Activated CD4-positive, alpha-beta memory T cell treated with anti-CD3 and anti-CD28 coated beads for 36 hours (primary cell): ENCODE measurements around the gene GOLGA5. TPM values are rescaled to one million over a fixed set of nuclear protein-coding genes. Genes with fewer than 3 reads are reported as not detected.
"Not testable (repeated sequence)": the region's sequence is repeated elsewhere in the genome, so short reads cannot be mapped to it uniquely, and the experiment has no call there.

Experiments
- CTCF ChIA-PET: fragments of 350-600 bp; sonication (Branson Sonifier 250); formaldehyde crosslinking; loops from one replicate; lab custom pipeline; 2021; ENCODE audit warnings: antibody characterized with exemption, inconsistent platforms; lab: Charles Lee
- POLR2A ChIA-PET: fragments of 350-600 bp; sonication (Branson Sonifier 250); formaldehyde crosslinking; loops from one replicate; lab custom pipeline; 2021; ENCODE audit warnings: antibody characterized with exemption; lab: Charles Lee
- DNase-seq: peaks from one replicate; pipeline ENCODE4 v3.0.0-alpha.2; 2020
- H3K27ac Mint-ChIP-seq: one replicate; pipeline ENCODE4 v1.8.0; 2021; ENCODE audit warnings: mixed read lengths
- H3K27me3 Mint-ChIP-seq: one replicate; pipeline ENCODE4 v1.8.0; 2021; ENCODE audit warnings: mixed read lengths
- H3K36me3 Mint-ChIP-seq: one replicate; pipeline ENCODE4 v1.8.0; 2021; ENCODE audit warnings: mixed read lengths
- H3K4me1 Mint-ChIP-seq: one replicate; pipeline ENCODE4 v1.8.0; 2021; ENCODE audit warnings: low read depth, mixed read lengths
- H3K4me3 Mint-ChIP-seq: one replicate; pipeline ENCODE4 v1.8.0; 2021; ENCODE audit warnings: mild to moderate bottlenecking, mixed read lengths
- H3K9me3 Mint-ChIP-seq: one replicate; pipeline ENCODE4 v1.8.0; 2021; ENCODE audit warnings: mixed read lengths
- intact Hi-C: fragments of 100-400 bp; cut with micrococcal nuclease; formaldehyde crosslinking; loops from one replicate; pipeline ENCODE4 v1.15.1; 2023
- total RNA-seq, 2 experiments: library from RNA; stranded (reverse); gene quantifications; one replicate each; pipeline ENCODE4 v1.2.3, GENCODE V29; 2021

The GOLGA5 gene
- total RNA-seq, 2 experiments from 2014 or later = 20.7 to 22.5 TPM

- H3K9me3 Mint-ChIP-seq = no peaks in the 10 kb centered on the region
- CTCF ChIA-PET = interaction anchor here (0.6 to 1.2 kb wide), 6 partner anchors 10 to 408 kb away, joined by 3 read pairs; no protein-coding TSS in a partner anchor
- intact Hi-C loops = no loop called here
- H3K4me3 Mint-ChIP-seq = no peak overlapping the region
- H3K36me3 Mint-ChIP-seq = peaks cover 27% of the 10 kb centered on the region
- DNase-seq = no peak
- no peaks in the 10 kb centered on the region for H3K27me3 Mint-ChIP-seq
- POLR2A ChIA-PET = no interaction called here
- peaks cover 56% of the 10 kb centered on the region for H3K4me1 Mint-ChIP-seq
- no peak overlapping the region for H3K27ac Mint-ChIP-seq
These were observed 5.9 kb downstream of the GOLGA5 start for GRCh38 chr14:92800012-92800411.

- no peaks in the 10 kb centered on the region for H3K27me3 Mint-ChIP-seq
- CTCF ChIA-PET = interaction anchor here (0.6 to 1.2 kb wide), 5 partner anchors 10 to 407 kb away, joined by 3 read pairs; no protein-coding TSS in a partner anchor
- DNase-seq = no peak
- H3K27ac Mint-ChIP-seq = no peak overlapping the region
- H3K4me3 Mint-ChIP-seq = no peak overlapping the region
- H3K36me3 Mint-ChIP-seq = peaks cover 27% of the 10 kb centered on the region
- intact Hi-C loops = no loop called here
- H3K9me3 Mint-ChIP-seq = no peaks in the 10 kb centered on the region
- POLR2A ChIA-PET = no interaction called here
- H3K4me1 Mint-ChIP-seq = peaks cover 56% of the 10 kb centered on the region
These were observed 6.4 kb downstream of the GOLGA5 start for GRCh38 chr14:92800525-92800924.

- Mint-ChIP-seq H3K36me3 (peaks cover 31% of the 10 kb centered on the region), H3K9me3 (no peaks in the 10 kb centered on the region), H3K27ac (no peak overlapping the region), H3K27me3 (no peaks in the 10 kb centered on the region), H3K4me1 (peaks cover 49% of the 10 kb centered on the region), H3K4me3 (no peak overlapping the region)
- intact Hi-C loops = no loop called here
- POLR2A ChIA-PET = no interaction called here
- CTCF ChIA-PET = interaction anchor here (0.9 to 1.2 kb wide), 2 partner anchors 14 to 19 kb away, joined by 3 read pairs; no protein-coding TSS in a partner anchor
- no peak for DNase-seq
These were observed 7.8 kb downstream of the GOLGA5 start for GRCh38 chr14:92801917-92802316.

GRCh38 chr14:92802678-92803077 is 8.6 kb downstream of the GOLGA5 start:
- Mint-ChIP-seq H3K27me3 (no peaks in the 10 kb centered on the region), H3K4me3 (no peak overlapping the region), H3K9me3 (no peaks in the 10 kb centered on the region), H3K27ac (no peak overlapping the region), H3K36me3 (peaks cover 34% of the 10 kb centered on the region), H3K4me1 (peaks cover 46% of the 10 kb centered on the region)
- ChIA-PET POLR2A (no interaction called here), CTCF (interaction anchor here (1.2 kb wide), 1 partner anchor 20 kb away, joined by 3 read pairs; no protein-coding TSS in a partner anchor)
- intact Hi-C loops = no loop called here
- no peak for DNase-seq

- Mint-ChIP-seq H3K4me1 (no peaks in the 10 kb centered on the region), H3K27ac (no peak overlapping the region), H3K27me3 (no peaks in the 10 kb centered on the region), H3K9me3 (no peaks in the 10 kb centered on the region), H3K36me3 (peaks cover 19% of the 10 kb centered on the region), H3K4me3 (no peak overlapping the region)
- POLR2A ChIA-PET = no interaction called here
- CTCF ChIA-PET = no interaction called here
- DNase-seq = no peak
- intact Hi-C loops = no loop called here
These were observed 19.1 kb downstream of the GOLGA5 start for GRCh38 chr14:92813201-92813600.

- Mint-ChIP-seq H3K4me1 (no peaks in the 10 kb centered on the region), H3K27me3 (no peaks in the 10 kb centered on the region), H3K27ac (no peak overlapping the region), H3K4me3 (no peak overlapping the region), H3K36me3 (peaks cover 39% of the 10 kb centered on the region), H3K9me3 (no peaks in the 10 kb centered on the region)
- ChIA-PET POLR2A (no interaction called here), CTCF (no interaction called here)
- intact Hi-C loops = no loop called here
- DNase-seq = no peak
These were observed 25.0 kb downstream of the GOLGA5 start for GRCh38 chr14:92819011-92819597.

GRCh38 chr14:92819680-92820535 is 25.8 kb downstream of the GOLGA5 start:
- DNase-seq, H3K27ac Mint-ChIP-seq, intact Hi-C loops, CTCF ChIA-PET, H3K27me3 Mint-ChIP-seq, H3K4me3 Mint-ChIP-seq, POLR2A ChIA-PET, H3K9me3 Mint-ChIP-seq, H3K4me1 Mint-ChIP-seq: not testable (repeated sequence)
- H3K36me3 Mint-ChIP-seq = peaks cover 45% of the 10 kb centered on the region

GRCh38 chr14:92820536-92820840 is 26.4 kb downstream of the GOLGA5 start:
- peaks cover 41% of the 10 kb centered on the region for H3K36me3 Mint-ChIP-seq
- H3K4me3 Mint-ChIP-seq, H3K9me3 Mint-ChIP-seq, CTCF ChIA-PET, POLR2A ChIA-PET, DNase-seq, H3K4me1 Mint-ChIP-seq, intact Hi-C loops, H3K27ac Mint-ChIP-seq, H3K27me3 Mint-ChIP-seq: not testable (repeated sequence)

- ChIA-PET POLR2A (no interaction called here), CTCF (no interaction called here)
- no peak overlapping the region for H3K4me3 Mint-ChIP-seq
- H3K27me3 Mint-ChIP-seq = no peaks in the 10 kb centered on the region
- H3K27ac Mint-ChIP-seq = no peak overlapping the region
- no peak for DNase-seq
- H3K36me3 Mint-ChIP-seq = peaks cover 39% of the 10 kb centered on the region
- no peaks in the 10 kb centered on the region for H3K9me3 Mint-ChIP-seq
- intact Hi-C loops = no loop called here
- no peaks in the 10 kb centered on the region for H3K4me1 Mint-ChIP-seq
These were observed 36.8 kb downstream of the GOLGA5 start for GRCh38 chr14:92830902-92831301.

GRCh38 chr14:92832137-92832700 is 38.1 kb downstream of the GOLGA5 start:
- DNase-seq = no peak
- Mint-ChIP-seq H3K36me3 (peaks cover 32% of the 10 kb centered on the region), H3K27ac (no peak overlapping the region), H3K27me3 (no peaks in the 10 kb centered on the region), H3K4me3 (no peak overlapping the region), H3K9me3 (no peaks in the 10 kb centered on the region), H3K4me1 (no peaks in the 10 kb centered on the region)
- POLR2A ChIA-PET = no interaction called here
- CTCF ChIA-PET = interaction anchor here (0.8 to 1.1 kb wide), 3 partner anchors 9 to 121 kb away, joined by 3 to 5 read pairs (median 3); no protein-coding TSS in a partner anchor
- intact Hi-C loops = no loop called here

GRCh38 chr14:92841930-92842329 is 47.8 kb downstream of the GOLGA5 start:
- no peaks in the 10 kb centered on the region for H3K27me3 Mint-ChIP-seq
- H3K36me3 Mint-ChIP-seq = peaks cover 19% of the 10 kb centered on the region
- ChIA-PET CTCF (no interaction called here), POLR2A (no interaction called here)
- H3K4me3 Mint-ChIP-seq = no peak overlapping the region
- H3K4me1 Mint-ChIP-seq = peaks cover 35% of the 10 kb centered on the region
- intact Hi-C loops = no loop called here
- no peak for DNase-seq
- H3K9me3 Mint-ChIP-seq = peaks cover 5% of the 10 kb centered on the region
- H3K27ac Mint-ChIP-seq = no peak overlapping the region

GRCh38 chr14:92844204-92844603 is 50.1 kb downstream of the GOLGA5 start:
- H3K27ac Mint-ChIP-seq = peak overlapping the region; percentile 57
- CTCF ChIA-PET = no interaction called here
- peak; percentile 62 for DNase-seq
- H3K27me3 Mint-ChIP-seq = no peaks in the 10 kb centered on the region
- H3K4me1 Mint-ChIP-seq = peaks cover 54% of the 10 kb centered on the region
- intact Hi-C loops = no loop called here
- POLR2A ChIA-PET = no interaction called here
- no peak overlapping the region for H3K4me3 Mint-ChIP-seq
- H3K36me3 Mint-ChIP-seq = peaks cover 17% of the 10 kb centered on the region
- H3K9me3 Mint-ChIP-seq = peaks cover 5% of the 10 kb centered on the region
